Measurements from ENCODE around the gene ITGB3. TPM values are rescaled to one million over a fixed set of nuclear protein-coding genes. Genes with fewer than 3 reads are reported as not detected.

The ITGB3 gene
- total RNA-seq, 1 donor from 2014 or later: 3.2 TPM

DNA sequence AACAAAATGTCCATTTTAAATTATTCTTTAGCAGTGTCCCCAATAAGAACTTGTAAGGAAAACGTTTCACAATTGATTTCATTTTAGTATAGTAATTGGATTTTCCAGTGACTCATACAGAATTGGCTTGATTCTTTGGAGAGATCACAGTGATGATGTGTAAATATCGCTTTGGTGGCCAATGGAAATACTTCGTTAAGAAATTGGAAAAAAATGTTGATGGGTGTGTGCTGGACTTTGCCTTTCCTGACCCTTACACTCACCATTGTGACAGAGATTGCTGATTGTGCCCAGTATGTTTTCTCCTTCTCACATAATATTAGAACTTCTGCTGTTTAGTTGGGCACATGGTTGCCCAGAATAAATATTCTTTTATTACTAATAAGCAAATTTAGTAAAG lies 62.7 kb downstream of the ITGB3 start:
- intact Hi-C loops (cut with micrococcal nuclease): no loop called here
- ATAC-seq: peak; percentile 60
- no peak for DNase-seq

DNA sequence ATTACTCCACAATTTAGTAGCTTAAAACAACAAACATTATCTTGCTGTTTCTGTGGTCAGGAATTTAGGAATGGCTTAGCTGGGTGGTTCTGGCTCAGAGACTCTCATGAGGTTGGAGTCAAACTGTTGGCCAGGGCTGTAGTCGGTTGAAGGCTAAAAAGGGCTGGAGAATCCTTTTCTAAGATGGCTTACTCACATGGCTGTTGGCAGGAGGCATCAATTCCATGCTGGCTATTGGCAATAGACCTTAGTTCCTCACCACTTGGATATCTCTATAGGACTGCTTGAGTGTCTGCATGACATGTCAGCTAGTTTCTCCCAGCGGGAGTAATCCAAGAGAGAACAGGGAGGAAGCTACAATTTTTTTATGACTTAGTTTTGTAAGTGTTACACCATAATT lies 63.5 kb downstream of the ITGB3 start:
- intact Hi-C loops (cut with micrococcal nuclease): no loop called here
- ATAC-seq (peak; percentile 46), DNase-seq (no peak)

DNA sequence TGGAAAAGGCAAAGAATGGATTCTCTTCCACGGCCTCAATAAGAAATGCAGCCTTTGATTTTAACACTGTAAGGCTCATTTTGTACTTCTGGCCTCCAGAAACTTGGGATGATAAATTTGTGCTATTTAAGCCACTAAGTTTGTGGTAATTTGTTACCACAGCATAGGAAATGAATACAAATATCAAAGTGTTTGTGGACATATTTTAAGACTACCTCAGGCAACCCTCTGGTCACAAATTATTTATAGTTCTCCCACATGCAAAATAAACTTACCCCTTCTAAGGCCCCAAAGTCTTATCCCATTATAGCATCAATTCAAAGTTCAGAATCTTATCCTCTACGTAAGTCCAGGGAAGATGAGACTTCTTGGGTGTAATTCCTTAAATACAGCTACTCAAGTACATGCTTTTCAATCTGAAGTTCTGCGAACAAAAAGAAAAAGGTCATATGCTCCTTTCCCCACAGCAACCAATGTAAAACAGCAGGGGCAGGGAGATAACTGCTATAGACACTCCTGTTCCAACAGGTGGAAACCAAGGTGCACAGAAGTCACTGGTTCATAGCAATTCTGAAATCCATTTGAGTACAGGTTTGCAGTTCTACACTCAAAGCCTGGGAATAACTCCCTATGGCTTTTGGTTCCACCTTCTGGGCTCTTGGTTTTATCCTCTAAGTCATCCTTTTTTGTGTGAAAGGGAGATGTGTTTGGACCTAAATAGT lies 64.7 kb downstream of the ITGB3 start:
- intact Hi-C loops (cut with micrococcal nuclease): no loop called here
- DNase-seq: no peak
- no peak for ATAC-seq

DNA sequence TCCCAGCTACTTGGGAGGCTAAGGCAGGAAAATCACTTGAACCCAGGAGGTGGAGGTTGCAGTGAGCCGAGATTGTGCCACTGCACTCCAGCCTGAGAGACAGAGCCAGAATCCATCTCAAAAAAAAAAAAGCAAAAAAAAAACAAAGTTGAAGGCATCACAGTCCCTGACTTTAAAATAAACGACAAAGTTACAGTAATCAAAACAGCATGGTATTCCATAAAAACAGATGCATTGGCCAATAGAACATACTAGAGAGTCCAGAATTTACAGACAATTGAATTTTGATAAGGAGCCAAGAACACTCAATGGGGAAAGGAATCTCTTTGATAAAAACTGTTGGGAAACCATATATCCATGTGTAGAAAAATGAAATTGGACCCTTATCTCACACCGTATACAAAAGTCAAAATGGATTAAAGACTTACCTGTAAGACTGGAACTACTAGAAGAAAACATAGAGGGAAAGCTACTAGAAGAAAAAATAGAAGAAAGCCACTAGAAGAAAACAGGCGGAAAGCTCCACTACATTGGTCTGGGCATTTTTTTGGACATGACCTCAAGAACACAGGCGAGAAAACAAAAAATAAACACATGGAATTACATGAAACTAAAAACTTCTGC lies 67.4 kb downstream of the ITGB3 start:
- ATAC-seq (no peak), DNase-seq (no peak)
- intact Hi-C loops (cut with micrococcal nuclease): no loop called here

DNA sequence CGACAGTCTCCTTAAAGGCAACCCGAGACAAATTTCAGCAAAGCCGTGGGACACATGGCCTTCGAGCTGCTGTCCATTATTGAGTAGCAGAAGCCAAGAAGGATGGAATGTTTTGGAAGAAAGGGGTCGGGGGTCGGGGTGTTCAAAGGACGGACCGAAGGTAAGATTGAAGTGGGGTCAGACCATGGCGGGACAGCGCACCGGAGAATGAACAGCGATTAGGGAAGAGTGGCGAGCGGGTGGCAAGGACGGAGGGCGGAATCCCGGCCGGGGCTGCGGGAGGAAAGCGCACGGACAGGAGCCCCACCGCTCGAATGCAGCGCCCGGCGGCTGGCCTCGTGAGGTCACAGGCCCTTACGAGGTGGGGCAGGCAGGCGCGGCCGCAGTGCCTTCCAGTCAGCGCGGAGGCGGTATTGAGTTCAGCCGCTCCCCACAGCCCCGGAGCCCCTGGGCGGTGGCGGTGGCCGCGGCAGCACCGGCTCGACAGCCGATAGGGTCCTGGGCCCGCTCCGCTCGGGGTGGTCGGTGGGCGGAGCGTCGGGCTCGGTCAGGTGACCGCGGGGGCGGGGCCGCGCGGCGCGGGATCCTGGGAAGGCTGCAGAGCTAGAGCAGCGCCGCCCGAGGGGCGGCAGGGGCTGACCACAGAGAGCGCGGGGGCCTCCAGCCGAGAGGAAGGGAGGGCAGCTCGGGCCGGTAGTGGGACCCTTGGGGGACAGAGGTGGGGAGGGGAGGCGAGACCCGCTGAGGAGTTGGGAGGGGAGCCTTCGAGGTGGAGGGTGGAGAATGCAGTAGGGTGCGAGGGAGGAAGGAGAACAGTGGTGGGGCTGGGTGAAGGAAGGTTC lies 70.0 kb downstream of the ITGB3 start, which contains the start of gene EFCAB13:
Gene EFCAB13, plus strand, starts transcription at position 574 of the 842 bp plus-strand sequence. CDS start 4,399 bp downstream, outside the sequence.
- DNase-seq (peak; percentile 94), ATAC-seq (peak; percentile 99)
- intact Hi-C loops (cut with micrococcal nuclease): no loop called here

DNA sequence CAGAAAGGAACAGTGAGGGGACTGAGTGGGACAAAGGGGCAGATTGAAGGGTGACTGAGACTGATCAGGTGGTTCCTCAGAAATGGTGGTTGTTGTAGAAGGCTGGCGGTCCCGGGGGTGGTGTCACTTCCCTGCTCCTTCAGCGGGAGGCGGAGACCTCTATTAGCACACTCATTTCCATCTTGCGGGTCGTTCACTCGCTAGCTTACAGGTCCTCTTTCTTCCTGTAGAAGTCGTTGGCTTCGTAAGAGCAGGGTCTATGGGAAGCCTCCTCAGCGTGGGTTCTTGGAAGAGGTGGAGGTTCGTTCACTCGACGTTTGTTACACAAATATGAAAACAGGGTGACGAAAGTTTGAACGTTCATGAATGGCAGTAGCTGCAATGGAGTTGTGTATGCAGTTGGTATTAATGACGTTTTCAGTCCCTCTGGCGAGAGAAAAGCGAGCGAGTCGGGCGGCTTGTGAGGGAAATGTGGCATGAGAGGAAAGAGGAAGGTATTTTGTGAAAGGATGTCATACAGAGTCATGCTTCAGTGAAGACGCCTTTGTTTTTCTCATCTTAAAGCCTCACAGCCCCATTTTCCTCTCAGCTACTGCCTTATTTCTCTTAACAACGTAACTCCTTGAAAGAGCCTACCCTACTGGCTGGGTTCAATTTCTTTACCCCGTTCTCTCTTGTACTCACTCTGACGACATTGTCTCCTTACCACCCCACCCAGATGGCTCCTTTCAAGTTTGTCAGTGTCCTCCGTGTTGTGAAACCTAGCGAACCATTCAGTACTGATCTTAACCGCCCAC lies 70.8 kb downstream of the ITGB3 start:
- DNase-seq (peak; percentile 71), ATAC-seq (peak; percentile 68)
- intact Hi-C loops (cut with micrococcal nuclease): no loop called here

DNA sequence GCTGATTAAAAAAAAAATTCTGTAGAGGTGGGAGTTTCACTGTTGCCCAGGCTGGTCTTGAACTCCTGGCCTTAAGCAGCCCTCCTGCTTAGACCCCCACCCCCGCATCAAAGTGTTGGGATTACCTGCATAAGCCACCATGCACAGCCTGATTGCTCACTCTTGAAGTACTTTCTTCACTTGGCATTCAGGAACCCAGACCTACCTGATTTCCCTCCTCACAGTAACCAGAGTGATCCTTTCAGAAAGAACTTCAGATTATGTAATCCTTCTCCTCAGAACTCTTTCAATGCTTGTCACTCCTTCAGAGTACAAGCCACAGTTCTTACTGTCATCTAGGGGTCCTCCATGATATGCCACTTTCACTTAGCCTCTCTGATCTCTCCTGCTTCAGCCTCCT lies 71.5 kb downstream of the ITGB3 start:
- no peak for ATAC-seq
- intact Hi-C loops (cut with micrococcal nuclease): no loop called here
- DNase-seq: no peak

DNA sequence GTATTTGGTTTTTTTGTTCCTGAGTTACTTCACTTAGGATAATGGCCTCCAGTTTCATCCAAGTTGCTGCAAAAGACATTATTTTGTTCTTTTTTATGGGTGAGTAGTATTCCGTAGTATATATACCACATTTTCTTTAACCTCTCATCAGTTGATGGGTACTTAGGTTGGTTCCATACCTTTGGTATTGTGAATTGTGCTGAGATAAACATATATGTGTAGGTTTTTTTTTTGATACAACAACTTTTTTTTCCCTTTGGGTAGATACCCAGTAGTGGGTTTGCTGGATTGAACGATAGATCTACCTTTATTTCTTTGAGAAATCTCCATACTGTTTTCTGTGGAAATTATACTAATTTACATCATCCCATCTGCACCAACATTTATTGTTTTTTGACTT lies 76.9 kb downstream of the ITGB3 start:
- no peak for ATAC-seq
- no peak for DNase-seq
- intact Hi-C loops (cut with micrococcal nuclease): no loop called here

DNA sequence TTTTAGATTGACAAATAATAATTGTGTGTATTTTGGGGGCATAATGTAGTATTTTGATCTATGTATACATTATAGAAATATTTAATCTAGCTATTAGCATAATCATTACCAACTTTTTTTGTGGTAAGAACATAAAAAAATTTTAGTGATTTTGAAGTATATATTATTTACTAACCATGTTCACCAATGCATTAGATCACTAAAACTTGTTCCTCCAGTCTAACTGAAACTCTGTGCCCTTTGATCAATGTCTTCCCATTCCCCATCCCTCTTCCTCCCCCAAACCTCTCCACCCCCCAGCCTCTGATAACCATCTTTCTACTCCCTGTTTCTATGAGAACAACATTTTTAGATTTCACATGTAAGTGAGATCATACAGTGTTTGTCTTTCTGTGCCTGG lies 78.7 kb downstream of the ITGB3 start:
- intact Hi-C loops (cut with micrococcal nuclease): no loop called here
- ATAC-seq (no peak), DNase-seq (no peak)

DNA sequence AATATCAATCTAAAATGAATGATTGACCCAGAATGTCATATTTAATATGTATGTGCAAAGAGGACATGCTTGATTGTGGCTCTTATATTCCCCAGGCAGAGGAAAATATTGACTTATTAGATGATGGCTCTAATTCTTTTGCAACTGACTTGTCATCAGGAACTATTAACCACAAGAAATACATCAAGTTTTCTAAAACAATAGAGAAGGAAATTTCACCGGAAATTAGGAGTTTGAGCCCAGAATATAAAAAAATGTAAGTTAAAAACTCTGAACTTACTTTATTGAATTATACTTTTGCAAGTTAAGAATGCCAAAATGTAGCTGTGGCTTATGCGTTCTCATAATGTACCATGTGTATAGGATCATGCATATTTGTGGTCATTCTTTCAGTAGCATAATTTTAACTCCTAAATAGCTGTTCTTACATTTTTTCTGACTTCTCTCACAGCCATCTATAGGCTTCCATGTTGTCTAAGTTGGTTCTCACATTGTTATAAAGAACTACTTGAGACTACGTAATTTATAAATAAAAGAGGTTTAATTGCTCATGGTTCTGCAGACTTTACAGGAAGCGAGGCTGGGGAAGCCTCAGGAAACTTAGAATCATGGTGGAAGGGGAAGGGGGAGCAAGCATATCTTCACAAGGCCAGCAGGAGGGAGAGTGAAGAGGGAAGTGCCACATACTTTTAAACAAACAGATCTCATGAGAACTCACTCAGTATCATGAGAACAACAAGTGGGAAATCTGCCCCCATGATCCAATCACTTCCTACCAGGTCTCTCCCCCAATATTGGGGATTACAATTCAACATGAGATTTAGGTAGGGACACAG lies 81.7 kb downstream of the ITGB3 start:
- ATAC-seq: no peak
- intact Hi-C loops (cut with micrococcal nuclease): no loop called here
- no peak for DNase-seq

DNA sequence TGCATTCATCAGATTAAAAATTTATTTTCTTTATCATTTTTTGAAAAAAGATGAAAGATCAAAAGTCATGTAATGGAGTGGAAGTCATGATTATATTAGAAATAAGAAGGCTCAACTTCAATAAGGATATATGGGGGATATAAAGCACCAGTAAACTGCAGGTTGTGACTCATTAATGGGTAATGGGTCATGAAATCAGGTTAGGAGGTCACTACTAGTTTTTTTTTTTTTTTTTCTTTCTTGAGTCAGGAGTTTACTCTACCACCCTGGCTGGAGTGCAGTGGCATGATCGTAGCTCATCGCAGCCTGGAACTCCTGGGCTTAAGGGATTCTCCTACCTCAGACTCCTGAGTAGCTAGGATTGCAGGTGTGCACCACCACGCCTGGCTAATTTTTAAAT lies 84.4 kb downstream of the ITGB3 start:
- intact Hi-C loops (cut with micrococcal nuclease): no loop called here
- DNase-seq (no peak), ATAC-seq (no peak)

DNA sequence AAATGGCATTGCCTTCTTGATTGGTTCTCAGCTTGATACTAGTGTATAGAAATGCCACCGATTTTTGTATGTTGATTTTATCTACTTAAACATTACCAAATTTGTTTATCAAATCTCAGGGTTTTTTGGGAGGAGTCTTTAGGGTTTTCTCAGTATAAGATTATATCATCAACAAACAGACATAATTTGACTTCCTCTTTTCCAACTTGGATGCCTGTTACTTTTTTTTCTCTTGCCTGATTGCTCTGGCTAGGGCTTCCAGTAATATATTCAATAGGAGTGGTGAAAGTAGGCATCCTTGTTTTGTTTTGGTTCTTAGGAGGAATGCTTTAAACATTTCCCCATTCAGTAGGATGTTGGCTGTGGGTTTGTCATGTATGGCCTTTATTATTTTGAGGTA lies 99.2 kb downstream of the ITGB3 start:
- DNase-seq (no peak), ATAC-seq (no peak)
- intact Hi-C loops (cut with micrococcal nuclease): no loop called here

DNA sequence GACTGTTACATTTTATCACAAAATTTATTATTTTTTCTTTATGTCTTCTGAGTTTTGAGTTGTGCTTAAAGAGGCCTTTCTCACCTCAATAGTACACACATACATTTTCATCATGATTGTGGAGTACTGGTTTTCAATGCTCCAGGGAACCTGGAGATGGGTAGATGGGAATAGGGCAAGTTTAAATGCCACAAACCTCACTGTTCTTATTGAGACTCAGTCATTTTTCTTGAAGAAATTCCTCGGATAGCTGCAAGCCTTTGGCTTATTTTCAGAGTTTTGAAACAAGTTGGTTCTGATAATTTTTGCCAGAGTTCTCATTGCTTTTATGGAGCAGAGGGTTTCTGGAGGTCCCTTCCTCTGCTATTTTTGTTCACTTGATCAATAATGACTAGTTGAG lies 105.0 kb downstream of the ITGB3 start:
- intact Hi-C loops (cut with micrococcal nuclease): no loop called here
- DNase-seq (no peak), ATAC-seq (no peak)

Other genes with a start within 250 kb of the ITGB3 start
- 81.8 TPM for gene CDC27, start 64.5 kb upstream of the ITGB3 start, total RNA-seq
- gene MYL4, start 44.5 kb upstream of the ITGB3 start, total RNA-seq: 133 TPM
- gene EFCAB13, start 70.1 kb downstream of the ITGB3 start, total RNA-seq: 2.4 TPM

Measured in left ventricle myocardium superior (tissue), 1 donor.